SK-N-SH (cell line): ENCODE results near the gene TPPP.

Source experiments
- CTCF ChIP-seq: fragments of 200-600 bp; sonication (generic); IDR thresholded peaks from 2 replicates; pipeline ENCODE4 v1.6.1; 2017; ENCODE audit warnings: antibody characterized with exemption, mild to moderate bottlenecking, moderate library complexity
- EP300 ChIP-seq, 2 experiments: IDR thresholded peaks; 2 replicates each; pipeline versions ENCODE4 v1.4.0 to v1.6.1; 2012; ENCODE audit warnings: borderline replicate concordance in 1 of 2, low read depth in 1 of 2, low read length in 1 of 2
- PBX3 ChIP-seq: IDR thresholded peaks from 2 replicates; pipeline ENCODE4; 2012
- SMC3 ChIP-seq: IDR thresholded peaks from 2 replicates; pipeline ENCODE4 v1.6.1; 2012; ENCODE audit warnings: low read depth, low read length, improper control_type of control experiment
- TAF1 ChIP-seq: IDR thresholded peaks from 2 replicates; pipeline ENCODE4 v1.6.1; 2012; ENCODE audit warnings: low read depth, mild to moderate bottlenecking, low read length, moderate library complexity, borderline replicate concordance
- YY1 ChIP-seq: IDR thresholded peaks from 2 replicates; pipeline ENCODE4 v1.4.0; 2012; ENCODE audit warnings: low read depth, mild to moderate bottlenecking

- TF ChIP-seq YY1: no peak
- TF ChIP-seq TAF1: no peak
- TF ChIP-seq CTCF: no peak
- no peak for TF ChIP-seq EP300 (IDR thresholded peaks at IDR 0.05; ENCODE audit: borderline replicate concordance in 1 of 2, low read depth in 1 of 2, low read length in 1 of 2)
- no peak for TF ChIP-seq SMC3
- no peak for TF ChIP-seq PBX3
These were observed 24.0 kb upstream of the TPPP start for GRCh38 chr5:717143-717542.
